G401.6 (cell line): ENCODE measurements around the gene MOV10.
"Not testable (repeated sequence)": the region's sequence is repeated elsewhere in the genome, so short reads cannot be mapped to it uniquely, and the experiment has no call there.

Experiments used
- FAIRE-seq: peaks from 2 replicates; lab custom pipeline; 2012; peaks lifted over from hg19 to GRCh38; lab: Jason Lieb, UNC

MOV10 gene

GRCh38 chr1:112714313-112715263 lies 40.1 kb downstream of the MOV10 start:
- no peak for FAIRE-seq

- FAIRE-seq, result peak; percentile 89
These were observed 41.0 kb downstream of the MOV10 start, which contains the start of gene PPM1J for GRCh38 chr1:112715264-112716053. Gene PPM1J, minus strand, starts transcription at chr1:112715332. Its CDS starts 31 bp downstream, at chr1:112715301.

GRCh38 chr1:112716133-112716720 lies 41.8 kb downstream of the MOV10 start:
- peak; percentile 66 for FAIRE-seq

- no peak for FAIRE-seq
These were observed 42.9 kb downstream of the MOV10 start for GRCh38 chr1:112717263-112717873.

GRCh38 chr1:112718691-112719418 lies 44.4 kb downstream of the MOV10 start:
- FAIRE-seq, result no peak

- no peak for FAIRE-seq
These were observed 45.2 kb downstream of the MOV10 start for GRCh38 chr1:112719706-112720105.

GRCh38 chr1:112720800-112721199 lies 46.3 kb downstream of the MOV10 start:
- no peak for FAIRE-seq

GRCh38 chr1:112721294-112721693 lies 46.8 kb downstream of the MOV10 start:
- FAIRE-seq, result not testable (repeated sequence)

GRCh38 chr1:112721966-112722524 lies 47.6 kb downstream of the MOV10 start:
- FAIRE-seq, result no peak

- no peak for FAIRE-seq
These were observed 48.4 kb downstream of the MOV10 start for GRCh38 chr1:112722601-112723510.

- no peak for FAIRE-seq
These were observed 49.0 kb downstream of the MOV10 start for GRCh38 chr1:112723511-112723839.

- FAIRE-seq, result not testable (repeated sequence)
These were observed 49.8 kb downstream of the MOV10 start for GRCh38 chr1:112724240-112724639.

GRCh38 chr1:112727716-112728115 lies 53.3 kb downstream of the MOV10 start:
- no peak for FAIRE-seq

- FAIRE-seq, result not testable (repeated sequence)
These were observed 54.0 kb downstream of the MOV10 start for GRCh38 chr1:112728306-112728971.

- not testable (repeated sequence) for FAIRE-seq
These were observed 54.6 kb downstream of the MOV10 start for GRCh38 chr1:112729011-112729410.

GRCh38 chr1:112729909-112730308 lies 55.5 kb downstream of the MOV10 start:
- FAIRE-seq, result no peak

GRCh38 chr1:112731451-112731850 lies 57.0 kb downstream of the MOV10 start:
- no peak for FAIRE-seq

- FAIRE-seq, result no peak
These were observed 61.3 kb downstream of the MOV10 start for GRCh38 chr1:112735752-112736151.

- FAIRE-seq, result no peak
These were observed 63.1 kb downstream of the MOV10 start for GRCh38 chr1:112737573-112737972.
